Karpas-422 (cell line): Measurements from ENCODE around the gene CGNL1. TPM values are rescaled to one million over a fixed set of nuclear protein-coding genes. Genes with fewer than 3 reads are reported as not detected.

ENCODE experiments used
- DNase-seq: peaks from one replicate; pipeline ENCODE4 v3.0.0-alpha.2; 2015
- H2AFZ ChIP-seq: fragments of 200-600 bp; sonication (generic); 2 replicates; pipeline ENCODE4 v1.6.1; 2014; ENCODE audit warnings: antibody characterized with exemption, low read length, mixed read lengths
- H3K27ac ChIP-seq: fragments of 200-600 bp; sonication (generic); 2 replicates; pipeline ENCODE4 v1.5.1; 2014; ENCODE audit warnings: mild to moderate bottlenecking, low read length, moderate library complexity
- H3K27me3 ChIP-seq: fragments of 200-600 bp; sonication (generic); 2 replicates; pipeline ENCODE4 v1.6.1; 2014; ENCODE audit warnings: low read length, mixed read lengths
- H3K36me3 ChIP-seq: fragments of 200-600 bp; sonication (generic); 2 replicates; pipeline ENCODE4 v1.6.1; 2014; ENCODE audit warnings: low read length, mixed read lengths; ENCODE audit not compliant: insufficient read depth
- H3K4me1 ChIP-seq: fragments of 200-600 bp; sonication (generic); 2 replicates; pipeline ENCODE4 v1.6.1; 2014; ENCODE audit warnings: mild to moderate bottlenecking, low read length, mixed read lengths
- H3K4me2 ChIP-seq: fragments of 200-600 bp; sonication (generic); 2 replicates; pipeline ENCODE4 v1.6.1; 2014; ENCODE audit warnings: low read length, low read depth, mild to moderate bottlenecking; ENCODE audit not compliant: poor library complexity, severe bottlenecking
- H3K4me3 ChIP-seq: fragments of 200-600 bp; sonication (generic); 2 replicates; pipeline ENCODE4 v1.5.1; 2014; ENCODE audit warnings: mild to moderate bottlenecking, antibody characterized with exemption, low read length, mixed read lengths
- H3K79me2 ChIP-seq: fragments of 200-600 bp; sonication (generic); 2 replicates; pipeline ENCODE4 v1.6.1; 2014; ENCODE audit warnings: mild to moderate bottlenecking, low read length, mixed read lengths
- H3K9ac ChIP-seq: fragments of 200-600 bp; sonication (generic); 2 replicates; pipeline ENCODE4 v1.6.0; 2014; ENCODE audit warnings: low read length
- H3K9me2 ChIP-seq: fragments of 200-600 bp; sonication (generic), shearing (Covaris generic); replicated peaks from 2 replicates; pipeline ENCODE4 v1.6.0; 2014; ENCODE audit warnings: mild to moderate bottlenecking, low read length, moderate library complexity; ENCODE audit not compliant: insufficient read depth
- H3K9me3 ChIP-seq: fragments of 300-700, 200-600 bp; sonication (generic); 2 replicates; pipeline ENCODE4 v1.6.1; 2014; ENCODE audit warnings: low read length, mixed read lengths
- H4K20me1 ChIP-seq: fragments of 200-600 bp; sonication (generic); 2 replicates; pipeline ENCODE4 v1.6.1; 2014; ENCODE audit warnings: mild to moderate bottlenecking, antibody characterized with exemption, low read length, low read depth; ENCODE audit not compliant: insufficient read depth
- total RNA-seq: library from RNA; depleted of rRNA; stranded (reverse); fragments of >200 nt; shearing (Covaris generic); gene quantifications from 2 replicates; pipeline ENCODE4 v1.2.3, GENCODE V29; 2014; ENCODE audit warnings: low replicate concordance

CGNL1 gene
- total RNA-seq, 1 experiment from 2014 or later = not detected

GRCh38 chr15:57460208-57460816, 84.0 kb downstream of the CGNL1 start:
- no peak for DNase-seq
- Histone ChIP-seq H3K27ac (no peak overlapping the region), H3K4me3 (no peak overlapping the region), H3K36me3 (no peaks in the 10 kb centered on the region), H4K20me1 (no peaks in the 10 kb centered on the region), H3K9me3 (no peaks in the 10 kb centered on the region), H3K4me2 (no peak overlapping the region), H3K9me2 (no peaks in the 10 kb centered on the region), H3K4me1 (no peaks in the 10 kb centered on the region), H3K9ac (no peak overlapping the region), H3K27me3 (no peaks in the 10 kb centered on the region), H2AFZ (no peak overlapping the region), H3K79me2 (no peaks in the 10 kb centered on the region)

GRCh38 chr15:57461541-57461940, 85.2 kb downstream of the CGNL1 start:
- no peak overlapping the region for H3K4me2 ChIP-seq

GRCh38 chr15:57462381-57462780, 86.1 kb downstream of the CGNL1 start:
- Histone ChIP-seq H2AFZ (no peak overlapping the region), H3K4me1 (no peaks in the 10 kb centered on the region), H3K4me3 (no peak overlapping the region), H3K9ac (no peak overlapping the region), H4K20me1 (no peaks in the 10 kb centered on the region), H3K79me2 (no peaks in the 10 kb centered on the region), H3K27me3 (no peaks in the 10 kb centered on the region), H3K9me3 (no peaks in the 10 kb centered on the region), H3K36me3 (no peaks in the 10 kb centered on the region), H3K27ac (no peak overlapping the region), H3K9me2 (no peaks in the 10 kb centered on the region), H3K4me2 (no peak overlapping the region)
- DNase-seq = peak; percentile 42

More at GRCh38 chr15:57461541-57461940, 85.2 kb downstream of the CGNL1 start:
- no peak overlapping the region for H3K4me3 ChIP-seq
- H3K27ac ChIP-seq = no peak overlapping the region
- no peaks in the 10 kb centered on the region for H3K79me2 ChIP-seq
- no peak overlapping the region for H2AFZ ChIP-seq
- no peaks in the 10 kb centered on the region for H4K20me1 ChIP-seq
- DNase-seq = no peak
- no peaks in the 10 kb centered on the region for H3K4me1 ChIP-seq
- H3K9me2 ChIP-seq = no peaks in the 10 kb centered on the region
- no peaks in the 10 kb centered on the region for H3K27me3 ChIP-seq
- no peak overlapping the region for H3K9ac ChIP-seq
- no peaks in the 10 kb centered on the region for H3K9me3 ChIP-seq
- H3K36me3 ChIP-seq = no peaks in the 10 kb centered on the region

- Histone ChIP-seq H3K79me2 (no peaks in the 10 kb centered on the region), H3K4me1 (no peaks in the 10 kb centered on the region), H3K9me3 (no peaks in the 10 kb centered on the region), H4K20me1 (no peaks in the 10 kb centered on the region), H2AFZ (no peak overlapping the region), H3K36me3 (no peaks in the 10 kb centered on the region), H3K27ac (no peak overlapping the region), H3K9ac (no peak overlapping the region), H3K4me3 (no peak overlapping the region), H3K27me3 (no peaks in the 10 kb centered on the region), H3K4me2 (no peak overlapping the region), H3K9me2 (no peaks in the 10 kb centered on the region)
- no peak for DNase-seq
These were observed 87.1 kb downstream of the CGNL1 start for GRCh38 chr15:57463360-57463759.

- Histone ChIP-seq H3K9me3 (no peaks in the 10 kb centered on the region), H3K79me2 (no peaks in the 10 kb centered on the region), H3K27ac (no peak overlapping the region), H2AFZ (no peak overlapping the region), H3K27me3 (no peaks in the 10 kb centered on the region), H3K4me1 (no peaks in the 10 kb centered on the region), H3K4me2 (no peak overlapping the region), H3K4me3 (no peak overlapping the region), H3K9me2 (no peaks in the 10 kb centered on the region), H4K20me1 (no peaks in the 10 kb centered on the region), H3K36me3 (no peaks in the 10 kb centered on the region), H3K9ac (no peak overlapping the region)
- no peak for DNase-seq
These were observed 88.2 kb downstream of the CGNL1 start for GRCh38 chr15:57464480-57464879.

GRCh38 chr15:57468486-57468885, 92.2 kb downstream of the CGNL1 start:
- no peaks in the 10 kb centered on the region for H3K9me2 ChIP-seq
- H3K9me3 ChIP-seq = no peaks in the 10 kb centered on the region
- no peak overlapping the region for H3K4me3 ChIP-seq
- no peaks in the 10 kb centered on the region for H3K4me1 ChIP-seq
- H3K36me3 ChIP-seq = no peaks in the 10 kb centered on the region
- no peak overlapping the region for H2AFZ ChIP-seq
- H3K27ac ChIP-seq = no peak overlapping the region
- H3K27me3 ChIP-seq = no peaks in the 10 kb centered on the region
- H4K20me1 ChIP-seq = no peaks in the 10 kb centered on the region
- H3K9ac ChIP-seq = no peak overlapping the region
- H3K4me2 ChIP-seq = no peak overlapping the region
- DNase-seq = no peak
- H3K79me2 ChIP-seq = no peaks in the 10 kb centered on the region

GRCh38 chr15:57470543-57470942, 94.2 kb downstream of the CGNL1 start:
- Histone ChIP-seq H3K4me1 (no peaks in the 10 kb centered on the region; the same call in 1 of the 2 replicates), H3K27me3 (no peaks in the 10 kb centered on the region), H3K9me2 (no peaks in the 10 kb centered on the region), H3K27ac (no peak overlapping the region), H3K9ac (no peak overlapping the region), H3K4me2 (no peak overlapping the region), H3K36me3 (no peaks in the 10 kb centered on the region), H2AFZ (no peak overlapping the region), H3K9me3 (no peaks in the 10 kb centered on the region), H4K20me1 (no peaks in the 10 kb centered on the region), H3K79me2 (no peaks in the 10 kb centered on the region), H3K4me3 (no peak overlapping the region)
- DNase-seq = no peak

GRCh38 chr15:57472861-57473260, 96.6 kb downstream of the CGNL1 start:
- Histone ChIP-seq H3K4me3 (no peak overlapping the region), H4K20me1 (no peaks in the 10 kb centered on the region), H3K27me3 (no peaks in the 10 kb centered on the region), H2AFZ (no peak overlapping the region), H3K27ac (no peak overlapping the region), H3K9me3 (no peaks in the 10 kb centered on the region), H3K4me2 (no peak overlapping the region), H3K9ac (no peak overlapping the region), H3K4me1 (no peaks in the 10 kb centered on the region; the same call in none of the 2 replicates), H3K36me3 (no peaks in the 10 kb centered on the region), H3K79me2 (no peaks in the 10 kb centered on the region), H3K9me2 (no peaks in the 10 kb centered on the region)
- DNase-seq = no peak
